B cell (primary cell): ENCODE data around the gene LAIR1.

Experiments
- EZH2 ChIP-seq: IDR thresholded peaks from 2 replicates; pipeline ENCODE4 v1.6.1; 2012; ENCODE audit warnings: borderline replicate concordance, low read depth, mild to moderate bottlenecking, moderate library complexity, low read length; ENCODE audit not compliant: insufficient read depth, poor library complexity, severe bottlenecking
- TF ChIP-seq, protein P1 (sequence below): fragments of 200-600 bp; IDR thresholded peaks from one replicate; pipeline ENCODE4 v1.8.0; 2022; ENCODE audit warnings: antibody characterized with exemption, mild to moderate bottlenecking

DNA sequence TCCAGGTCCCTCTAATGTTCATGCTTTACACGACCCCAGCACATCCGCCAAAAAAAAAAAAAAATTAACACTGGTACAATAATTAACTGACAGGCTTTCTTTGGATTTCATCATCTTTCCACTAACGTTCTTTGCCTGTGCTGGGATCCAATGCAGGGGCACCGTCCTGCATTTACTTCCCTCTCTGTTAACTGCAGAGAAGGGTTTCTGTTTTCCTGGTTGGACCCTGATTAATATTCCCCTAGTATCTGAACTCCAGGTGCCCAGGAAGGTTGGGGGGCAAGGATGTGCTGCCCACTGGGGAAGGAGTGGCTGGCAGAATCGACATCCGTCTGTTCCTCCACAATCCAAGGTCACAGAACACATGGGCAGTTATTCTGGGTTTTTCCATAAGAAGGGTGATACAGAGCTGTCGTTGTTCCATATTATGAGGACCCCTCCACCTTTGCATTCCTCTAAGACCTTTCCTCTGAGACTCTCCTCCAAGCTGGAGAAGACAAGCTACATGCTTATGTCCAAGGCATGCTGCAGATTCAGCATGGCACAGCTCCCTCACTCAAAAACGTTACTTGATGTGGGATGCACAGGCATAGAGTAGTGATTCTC is 4.5 kb upstream of the LAIR1 start:
- TF ChIP-seq, protein P1, sequence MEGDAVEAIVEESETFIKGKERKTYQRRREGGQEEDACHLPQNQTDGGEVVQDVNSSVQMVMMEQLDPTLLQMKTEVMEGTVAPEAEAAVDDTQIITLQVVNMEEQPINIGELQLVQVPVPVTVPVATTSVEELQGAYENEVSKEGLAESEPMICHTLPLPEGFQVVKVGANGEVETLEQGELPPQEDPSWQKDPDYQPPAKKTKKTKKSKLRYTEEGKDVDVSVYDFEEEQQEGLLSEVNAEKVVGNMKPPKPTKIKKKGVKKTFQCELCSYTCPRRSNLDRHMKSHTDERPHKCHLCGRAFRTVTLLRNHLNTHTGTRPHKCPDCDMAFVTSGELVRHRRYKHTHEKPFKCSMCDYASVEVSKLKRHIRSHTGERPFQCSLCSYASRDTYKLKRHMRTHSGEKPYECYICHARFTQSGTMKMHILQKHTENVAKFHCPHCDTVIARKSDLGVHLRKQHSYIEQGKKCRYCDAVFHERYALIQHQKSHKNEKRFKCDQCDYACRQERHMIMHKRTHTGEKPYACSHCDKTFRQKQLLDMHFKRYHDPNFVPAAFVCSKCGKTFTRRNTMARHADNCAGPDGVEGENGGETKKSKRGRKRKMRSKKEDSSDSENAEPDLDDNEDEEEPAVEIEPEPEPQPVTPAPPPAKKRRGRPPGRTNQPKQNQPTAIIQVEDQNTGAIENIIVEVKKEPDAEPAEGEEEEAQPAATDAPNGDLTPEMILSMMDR: no peak
- TF ChIP-seq EZH2: no peak
